H9 (cell line): Measurements from ENCODE around the gene ANKRD17. TPM values are rescaled to one million over a fixed set of nuclear protein-coding genes. Genes with fewer than 3 reads are reported as not detected.

Experiments used
- DNase-seq: peaks from one replicate; pipeline ENCODE4 v3.0.0-alpha.2; 2017
- H2AFZ ChIP-seq: one replicate; pipeline ENCODE4 v1.6.1; 2013; ENCODE audit warnings: mild to moderate bottlenecking, low read length, control low read depth, moderate library complexity
- H2AK5ac ChIP-seq: 2 replicates; pipeline ENCODE4 v1.6.1; 2013; ENCODE audit warnings: low read length, control low read depth, mixed read lengths; ENCODE audit not compliant: insufficient read length
- H2BK120ac ChIP-seq: one replicate; pipeline ENCODE4 v1.6.1; 2013; ENCODE audit warnings: low read depth, mild to moderate bottlenecking, low read length, control low read depth, inconsistent platforms; ENCODE audit not compliant: poor library complexity, severe bottlenecking
- H2BK12ac ChIP-seq: 2 replicates; pipeline ENCODE4 v1.6.1; 2013; ENCODE audit warnings: low read length, control low read depth, mixed read lengths, low read depth; ENCODE audit not compliant: insufficient read length
- H2BK15ac ChIP-seq: 2 replicates; pipeline ENCODE4 v1.6.1; 2013; ENCODE audit warnings: low read depth, low read length, control low read depth
- H2BK20ac ChIP-seq: one replicate; pipeline ENCODE4 v1.6.1; 2013; ENCODE audit warnings: low read depth, mild to moderate bottlenecking, low read length, control low read depth, inconsistent platforms; ENCODE audit not compliant: poor library complexity, severe bottlenecking
- H2BK5ac ChIP-seq: 2 replicates; pipeline ENCODE4 v1.6.1; 2013; ENCODE audit warnings: low read length, control low read depth, mixed read lengths; ENCODE audit not compliant: insufficient read length
- H3K14ac ChIP-seq: 2 replicates; pipeline ENCODE4 v1.6.1; 2013; ENCODE audit warnings: low read length, control low read depth; ENCODE audit not compliant: insufficient read depth
- H3K18ac ChIP-seq: 2 replicates; pipeline ENCODE4 v1.6.1; 2013; ENCODE audit warnings: low read depth, mild to moderate bottlenecking, mixed read lengths, low read length, control low read depth; ENCODE audit not compliant: insufficient read length
- H3K23ac ChIP-seq: 2 replicates; pipeline ENCODE4 v1.6.1; 2013; ENCODE audit warnings: low read length, control low read depth, mixed read lengths, low read depth; ENCODE audit not compliant: insufficient read length
- H3K23me2 ChIP-seq: 2 replicates; pipeline ENCODE4 v1.6.1; 2013; ENCODE audit warnings: low read depth, mild to moderate bottlenecking, mixed read lengths, low read length, control low read depth; ENCODE audit not compliant: insufficient read length, poor library complexity, severe bottlenecking
- H3K27ac ChIP-seq: 2 replicates; pipeline ENCODE4 v1.5.1; 2013; ENCODE audit warnings: low read length, control low read depth, mixed read lengths, low read depth; ENCODE audit not compliant: insufficient read length
- H3K27me3 ChIP-seq: 2 replicates; pipeline ENCODE4 v1.6.1; 2013; ENCODE audit warnings: low read length, control low read depth, inconsistent platforms; ENCODE audit not compliant: insufficient read depth
- H3K4ac ChIP-seq: 2 replicates; pipeline ENCODE4 v1.6.1; 2013; ENCODE audit warnings: low read depth, mild to moderate bottlenecking, control low read depth, inconsistent platforms, low read length, moderate library complexity
- H3K4me1 ChIP-seq: 2 replicates; pipeline ENCODE4 v1.6.1; 2013; ENCODE audit warnings: low read length, control low read depth, inconsistent platforms; ENCODE audit not compliant: insufficient read depth
- H3K4me2 ChIP-seq: 2 replicates; pipeline ENCODE4 v1.6.1; 2013; ENCODE audit warnings: low read length, control low read depth, mixed read lengths; ENCODE audit not compliant: insufficient read length, insufficient read depth
- H3K56ac ChIP-seq: 2 replicates; pipeline ENCODE4 v1.6.1; 2013; ENCODE audit warnings: low read depth, mild to moderate bottlenecking, mixed read lengths, low read length, control low read depth; ENCODE audit not compliant: insufficient read length
- H3K79me1 ChIP-seq: 2 replicates; pipeline ENCODE4 v1.6.1; 2013; ENCODE audit warnings: low read depth, mild to moderate bottlenecking, moderate library complexity, low read length, control low read depth, inconsistent platforms; ENCODE audit not compliant: insufficient read depth, poor library complexity, severe bottlenecking
- H3K79me2 ChIP-seq: 2 replicates; pipeline ENCODE4 v1.6.1; 2013; ENCODE audit warnings: low read length, control low read depth, inconsistent platforms; ENCODE audit not compliant: insufficient read depth
- H3K9ac ChIP-seq: 2 replicates; pipeline ENCODE4 v1.6.1; 2013; ENCODE audit warnings: low read length, control low read depth, mixed read lengths; ENCODE audit not compliant: insufficient read length; ENCODE audit errors: extremely low read depth
- H3K9me3 ChIP-seq: one replicate; pipeline ENCODE4 v1.6.1; 2013; ENCODE audit warnings: low read depth, low read length, inconsistent platforms; ENCODE audit not compliant: control insufficient read depth
- H3T11ph ChIP-seq: one replicate; pipeline ENCODE4 v1.6.1; 2013; ENCODE audit warnings: mild to moderate bottlenecking, low read length, control low read depth, inconsistent platforms
- H4K20me1 ChIP-seq: one replicate; pipeline ENCODE4 v1.6.1; 2013; ENCODE audit not compliant: control insufficient read depth, insufficient read length, insufficient read depth
- H4K5ac ChIP-seq: 2 replicates; pipeline ENCODE4 v1.6.1; 2013; ENCODE audit warnings: low read depth, mild to moderate bottlenecking, mixed read lengths, low read length, control low read depth; ENCODE audit not compliant: insufficient read length
- H4K8ac ChIP-seq: replicated peaks from 2 replicates; pipeline ENCODE4 v1.6.1; 2013; ENCODE audit warnings: low read length, control low read depth, mixed read lengths, low read depth; ENCODE audit not compliant: insufficient read length
- H4K91ac ChIP-seq: 2 replicates; pipeline ENCODE4 v1.6.1; 2013; ENCODE audit warnings: low read depth, mild to moderate bottlenecking, moderate library complexity, mixed read lengths, low read length, control low read depth; ENCODE audit not compliant: insufficient read length
- H3K27ac Mint-ChIP-seq, 3 experiments: 2 replicates in 2 of 3; 3 replicates in 1 of 3; pipeline ENCODE4 v1.8.0; 2020 to 2021; ENCODE audit warnings: mixed read lengths in 3 of 3, mild to moderate bottlenecking in 1 of 3, moderate library complexity in 1 of 3
- H3K27me3 Mint-ChIP-seq: 2 replicates; pipeline ENCODE4 v1.8.0; 2021; ENCODE audit warnings: low read depth, mild to moderate bottlenecking, moderate library complexity, mixed read lengths
- H3K36me3 Mint-ChIP-seq, 3 experiments: 2 replicates in 2 of 3; 3 replicates in 1 of 3; pipeline ENCODE4 v1.8.0; 2020 to 2021; ENCODE audit warnings: low read depth in 3 of 3, mixed read lengths in 3 of 3; ENCODE audit not compliant: insufficient read depth in 1 of 3
- H3K4me1 Mint-ChIP-seq, 2 experiments: 2 replicates each; pipeline ENCODE4 v1.8.0; 2020; ENCODE audit warnings: mixed read lengths in 2 of 2
- H3K4me3 Mint-ChIP-seq, 2 experiments: 2 replicates in 1 of 2; 3 replicates in 1 of 2; pipeline ENCODE4 v1.8.0; 2020 to 2021; ENCODE audit warnings: mild to moderate bottlenecking in 2 of 2, mixed read lengths in 2 of 2, moderate library complexity in 1 of 2
- H3K9me3 Mint-ChIP-seq, 2 experiments: 2 replicates in 1 of 2; 3 replicates in 1 of 2; pipeline ENCODE4 v1.8.0; 2020; ENCODE audit warnings: mild to moderate bottlenecking in 2 of 2, mixed read lengths in 2 of 2, moderate library complexity in 1 of 2
- WGBS: extraction: QIAGEN DNeasy Blood & Tissue Kit; methylation state at CpG from one replicate; pipeline ENCODE4 v1.1.7; 2013; ENCODE audit warnings: missing lambda C conversion rate, low lambda C conversion rate, mixed read lengths; ENCODE audit not compliant: insufficient read length; ENCODE audit errors: extremely low coverage; 5-methylcytosine and 5-hydroxymethylcytosine counted together
- total RNA-seq: library from RNA; stranded (reverse); gene quantifications from 2 replicates; pipeline ENCODE4 v1.2.1, GENCODE V29; 2021
- TF ChIP-seq, protein P1 (sequence below): fragments of 200-600 bp; sonication (generic); conservative IDR thresholded peaks from 3 replicates; pipeline ENCODE4 v1.8.0; 2021; ENCODE audit warnings: antibody characterized with exemption, mild to moderate bottlenecking

ANKRD17 gene
- total RNA-seq, 1 experiment from 2014 or later, result 82.4 TPM

DNA sequence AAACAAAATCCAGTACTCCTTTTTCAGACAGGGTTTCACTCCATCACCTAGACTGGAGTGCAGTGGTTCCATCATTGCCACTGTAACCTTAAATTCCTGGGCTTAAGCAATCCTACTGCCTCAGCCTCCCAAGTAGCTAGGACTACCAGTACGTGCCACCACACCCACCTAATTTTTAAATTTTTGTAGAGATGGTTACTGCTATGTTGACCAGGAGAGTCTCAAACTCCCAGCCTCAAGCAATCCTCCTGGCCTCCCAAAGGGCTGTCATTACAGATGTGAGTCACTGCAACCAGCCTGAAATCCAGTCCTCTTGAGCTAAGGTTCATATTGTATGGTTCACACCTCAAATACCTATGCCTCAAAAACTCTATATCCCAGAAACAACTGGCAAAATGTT, 22.4 kb downstream of the ANKRD17 start:
- Histone ChIP-seq H2AK5ac (no peak overlapping the region), H3K23ac (no peak overlapping the region), H3K9me3 (no peaks in the 10 kb centered on the region), H3K4me1 (no peaks in the 10 kb centered on the region), H2AFZ (no peak overlapping the region), H3K14ac (no peak overlapping the region), H4K5ac (no peak overlapping the region), H3K23me2 (no peaks in the 10 kb centered on the region), H2BK120ac (no peak overlapping the region), H3K56ac (no peak overlapping the region), H3K9ac (no peak overlapping the region), H3K18ac (no peak overlapping the region), H3K27ac (no peak overlapping the region), H4K20me1 (no peaks in the 10 kb centered on the region), H3K4ac (no peak overlapping the region), H3K4me2 (no peak overlapping the region), H4K8ac (no peak overlapping the region), H2BK20ac (no peak overlapping the region), H4K91ac (no peak overlapping the region), H3K79me1 (peaks cover 7% of the 10 kb centered on the region), H3T11ph (no peak overlapping the region), H3K27me3 (no peaks in the 10 kb centered on the region), H2BK5ac (no peak overlapping the region), H2BK15ac (no peak overlapping the region), H2BK12ac (no peak overlapping the region), H3K79me2 (peaks cover 13% of the 10 kb centered on the region; the same call in 1 of the 2 replicates)
- no peak overlapping the region for H3K4me3 Mint-ChIP-seq
- no peak for DNase-seq
- WGBS, result no CpG with 5 or more reads among the region's 1 CpG
- TF ChIP-seq, protein P1, sequence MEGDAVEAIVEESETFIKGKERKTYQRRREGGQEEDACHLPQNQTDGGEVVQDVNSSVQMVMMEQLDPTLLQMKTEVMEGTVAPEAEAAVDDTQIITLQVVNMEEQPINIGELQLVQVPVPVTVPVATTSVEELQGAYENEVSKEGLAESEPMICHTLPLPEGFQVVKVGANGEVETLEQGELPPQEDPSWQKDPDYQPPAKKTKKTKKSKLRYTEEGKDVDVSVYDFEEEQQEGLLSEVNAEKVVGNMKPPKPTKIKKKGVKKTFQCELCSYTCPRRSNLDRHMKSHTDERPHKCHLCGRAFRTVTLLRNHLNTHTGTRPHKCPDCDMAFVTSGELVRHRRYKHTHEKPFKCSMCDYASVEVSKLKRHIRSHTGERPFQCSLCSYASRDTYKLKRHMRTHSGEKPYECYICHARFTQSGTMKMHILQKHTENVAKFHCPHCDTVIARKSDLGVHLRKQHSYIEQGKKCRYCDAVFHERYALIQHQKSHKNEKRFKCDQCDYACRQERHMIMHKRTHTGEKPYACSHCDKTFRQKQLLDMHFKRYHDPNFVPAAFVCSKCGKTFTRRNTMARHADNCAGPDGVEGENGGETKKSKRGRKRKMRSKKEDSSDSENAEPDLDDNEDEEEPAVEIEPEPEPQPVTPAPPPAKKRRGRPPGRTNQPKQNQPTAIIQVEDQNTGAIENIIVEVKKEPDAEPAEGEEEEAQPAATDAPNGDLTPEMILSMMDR, result no peak
- peaks cover 11 to 12% of the 10 kb centered on the region in 2 experiments for H3K4me1 Mint-ChIP-seq
- no peak overlapping the region; a peak in 1 of 7 replicates for H3K27ac Mint-ChIP-seq
- H3K9me3 Mint-ChIP-seq, result no peaks in the 10 kb centered on the region
- peaks cover 12 to 26% (median 23%) of the 10 kb centered on the region in 3 experiments; a peak in 6 of 7 replicates for H3K36me3 Mint-ChIP-seq
- no peaks in the 10 kb centered on the region for H3K27me3 Mint-ChIP-seq
